A549 (cell line): ENCODE data around the gene FXYD2.

Experiments used
- EP300 ChIP-seq, 2 experiments: fragments of >200 bp; sonication (Bioruptor Twin); formaldehyde crosslinking; IDR thresholded peaks; 2 replicates in 1 of 2; 3 replicates in 1 of 2; pipeline ENCODE4 v1.6.1; 2016 to 2017
- JUN ChIP-seq, 2 experiments: fragments of >200 bp; sonication (Bioruptor Twin); formaldehyde crosslinking; IDR thresholded peaks; 2 replicates in 1 of 2; 3 replicates in 1 of 2; pipeline ENCODE4 v1.6.1; 2016 to 2017
- TF ChIP-seq, protein P1 (sequence below): fragments of >200 bp; sonication (Bioruptor Twin); formaldehyde crosslinking; IDR thresholded peaks from 3 replicates; pipeline ENCODE4 v1.5.1; 2016

DNA sequence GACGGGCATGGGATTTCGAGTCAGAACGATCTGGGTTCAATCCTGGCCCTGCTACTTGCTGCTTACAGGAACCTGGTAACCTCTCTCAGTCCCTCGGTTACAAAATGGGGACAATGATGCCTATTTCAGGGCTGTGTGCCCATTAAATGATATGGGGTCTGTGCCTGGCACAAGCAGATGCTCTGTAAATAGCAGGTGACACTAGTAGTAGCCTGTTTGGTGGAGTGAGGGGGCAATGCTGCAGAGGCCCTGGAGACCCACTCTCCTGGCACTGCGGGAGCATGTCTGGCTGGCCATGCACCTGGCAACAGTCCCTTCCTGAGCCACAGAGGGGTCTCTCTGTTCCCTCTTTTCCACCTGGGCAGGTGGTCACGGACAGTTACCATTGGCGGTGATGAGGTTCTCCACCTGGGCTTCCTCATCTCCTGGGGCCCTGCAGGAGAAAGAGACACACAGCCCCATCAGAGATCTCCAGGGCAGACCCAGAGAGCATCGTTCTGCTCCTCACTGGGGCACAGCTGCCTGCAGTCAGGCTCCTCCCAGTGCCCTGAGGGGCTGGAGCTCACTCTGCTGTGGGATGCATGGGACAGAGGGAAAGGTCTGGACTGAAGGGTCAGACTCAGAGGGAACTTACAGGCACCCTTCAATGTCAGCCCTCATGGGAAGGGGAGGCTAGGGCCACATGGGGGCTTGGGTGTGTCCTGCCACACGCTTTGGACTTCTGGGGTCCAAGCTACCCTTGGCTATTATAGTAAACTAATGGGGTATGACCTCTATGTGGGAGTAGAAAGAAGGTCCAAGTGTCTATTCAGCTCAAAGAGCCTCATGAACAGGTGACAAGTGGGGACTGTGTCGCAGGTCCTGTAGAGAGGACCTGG, 15.6 kb upstream of the FXYD2 start:
- no peak for TF ChIP-seq JUN (IDR thresholded peaks at IDR 0.05)
- TF ChIP-seq EP300 (IDR thresholded peaks at IDR 0.05) = no peak
- TF ChIP-seq, protein P1, sequence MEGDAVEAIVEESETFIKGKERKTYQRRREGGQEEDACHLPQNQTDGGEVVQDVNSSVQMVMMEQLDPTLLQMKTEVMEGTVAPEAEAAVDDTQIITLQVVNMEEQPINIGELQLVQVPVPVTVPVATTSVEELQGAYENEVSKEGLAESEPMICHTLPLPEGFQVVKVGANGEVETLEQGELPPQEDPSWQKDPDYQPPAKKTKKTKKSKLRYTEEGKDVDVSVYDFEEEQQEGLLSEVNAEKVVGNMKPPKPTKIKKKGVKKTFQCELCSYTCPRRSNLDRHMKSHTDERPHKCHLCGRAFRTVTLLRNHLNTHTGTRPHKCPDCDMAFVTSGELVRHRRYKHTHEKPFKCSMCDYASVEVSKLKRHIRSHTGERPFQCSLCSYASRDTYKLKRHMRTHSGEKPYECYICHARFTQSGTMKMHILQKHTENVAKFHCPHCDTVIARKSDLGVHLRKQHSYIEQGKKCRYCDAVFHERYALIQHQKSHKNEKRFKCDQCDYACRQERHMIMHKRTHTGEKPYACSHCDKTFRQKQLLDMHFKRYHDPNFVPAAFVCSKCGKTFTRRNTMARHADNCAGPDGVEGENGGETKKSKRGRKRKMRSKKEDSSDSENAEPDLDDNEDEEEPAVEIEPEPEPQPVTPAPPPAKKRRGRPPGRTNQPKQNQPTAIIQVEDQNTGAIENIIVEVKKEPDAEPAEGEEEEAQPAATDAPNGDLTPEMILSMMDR = no peak
